ENCODE data around the gene PATZ1. TPM values are rescaled to one million over a fixed set of nuclear protein-coding genes. Genes with fewer than 3 reads are reported as not detected.

PATZ1 gene
- total RNA-seq, 1 donor from 2014 or later: 19.8 TPM

GRCh38 chr22:31284281-31285155 is 61.6 kb downstream of the PATZ1 start:
- Histone ChIP-seq H3K9me3 (ENCODE audit: control insufficient read depth in 3 of 3, low read length in 3 of 3) (no peaks in the 10 kb centered on the region), H3K9ac (ENCODE audit: low read depth in 1 of 3, low read length in 3 of 3) (peak overlapping the region in 1 of 3 donors; percentile 25), H3K27me3 (ENCODE audit: control insufficient read depth in 3 of 3, insufficient read depth in 3 of 3, low read length in 3 of 3) (no peaks in the 10 kb centered on the region), H3K27ac (ENCODE audit: low read depth, low read length) (peak overlapping the region; percentile 25), H3K4me3 (ENCODE audit: low read length in 3 of 3) (no peak overlapping the region), H3K36me3 (ENCODE audit: control insufficient read depth in 3 of 3, insufficient read depth in 3 of 3, low read length in 3 of 3) (peaks cover 60 to 85% (median 84%) of the 10 kb centered on the region in 3 donors), H3K4me1 (ENCODE audit: control insufficient read depth in 3 of 3, insufficient read depth in 3 of 3, low read length in 3 of 3) (peaks cover 5 to 12% (median 8%) of the 10 kb centered on the region in 3 donors)

DNA sequence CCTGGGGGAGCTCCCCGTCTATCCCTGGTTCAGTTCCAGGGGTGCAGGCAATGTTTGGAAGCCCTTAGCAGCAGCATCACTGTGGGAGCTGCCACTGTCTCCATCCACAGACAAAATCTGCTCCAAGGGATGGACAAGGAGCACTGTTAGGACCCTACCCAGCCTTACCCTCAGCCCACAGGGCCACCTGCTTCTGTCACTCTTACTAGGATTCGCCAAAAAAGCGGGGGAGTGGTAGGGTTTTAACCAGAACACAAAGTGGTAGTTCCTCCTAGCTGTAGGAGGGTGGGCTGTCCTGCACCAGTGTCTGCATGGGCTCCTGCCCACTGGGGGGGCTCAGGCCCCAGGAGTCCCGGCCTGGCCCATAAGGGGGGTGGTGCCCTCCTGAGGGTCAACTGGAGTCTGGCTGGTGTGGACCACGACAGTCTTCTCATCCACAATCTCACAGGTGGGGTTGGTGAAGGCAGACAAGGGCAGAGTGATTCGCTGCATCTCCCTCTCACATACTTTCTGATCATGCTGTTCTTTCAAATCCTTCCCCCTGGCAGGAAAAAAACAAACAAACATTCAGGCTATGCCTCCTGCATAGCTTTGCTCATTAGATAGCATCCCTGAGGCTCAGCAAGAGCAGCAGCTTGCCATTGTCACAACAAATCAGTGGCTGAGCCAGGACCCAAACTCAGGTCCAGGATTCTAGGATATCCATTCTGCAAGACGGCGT is 63.2 kb downstream of the PATZ1 start:
- H3K36me3 ChIP-seq (ENCODE audit: control insufficient read depth in 3 of 3, insufficient read depth in 3 of 3, low read length in 3 of 3): peaks cover 50 to 84% (median 81%) of the 10 kb centered on the region in 3 donors

DNA sequence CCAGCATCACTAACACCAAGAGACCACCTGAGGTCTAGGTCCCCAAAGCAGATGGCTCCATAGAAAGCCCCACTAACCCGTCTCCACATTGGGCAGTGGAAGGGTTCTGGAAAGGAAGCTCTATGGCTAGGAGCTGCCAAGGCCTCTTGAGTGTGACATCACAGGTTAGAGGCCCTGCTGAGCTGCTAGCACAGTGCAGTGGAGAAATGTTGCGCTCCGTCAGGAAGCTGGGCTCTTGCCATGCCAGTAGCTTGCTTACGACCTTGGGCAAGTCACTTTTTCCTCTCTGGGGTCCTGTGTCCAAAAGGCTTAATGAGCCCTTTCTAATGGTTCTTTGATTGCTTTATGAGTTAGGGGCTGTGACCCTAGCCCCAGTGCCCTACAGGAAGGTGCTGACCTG is 64.4 kb downstream of the PATZ1 start:
- Histone ChIP-seq H3K27ac (ENCODE audit: low read depth, low read length) (no peak overlapping the region), H3K36me3 (ENCODE audit: control insufficient read depth in 3 of 3, insufficient read depth in 3 of 3, low read length in 3 of 3) (peaks cover 46 to 82% (median 76%) of the 10 kb centered on the region in 3 donors), H3K27me3 (ENCODE audit: control insufficient read depth in 3 of 3, insufficient read depth in 3 of 3, low read length in 3 of 3) (no peaks in the 10 kb centered on the region), H3K9me3 (ENCODE audit: control insufficient read depth in 3 of 3, low read length in 3 of 3) (no peaks in the 10 kb centered on the region), H3K4me3 (ENCODE audit: low read length in 3 of 3) (no peak overlapping the region), H3K4me1 (ENCODE audit: control insufficient read depth in 3 of 3, insufficient read depth in 3 of 3, low read length in 3 of 3) (no peaks in the 10 kb centered on the region), H3K9ac (ENCODE audit: low read depth in 1 of 3, low read length in 3 of 3) (no peak overlapping the region)

More for the DNA sequence above, 63.2 kb downstream of the PATZ1 start:
- Histone ChIP-seq H3K27ac (ENCODE audit: low read depth, low read length) (no peak overlapping the region), H3K4me3 (ENCODE audit: low read length in 3 of 3) (no peak overlapping the region), H3K9ac (ENCODE audit: low read depth in 1 of 3, low read length in 3 of 3) (no peak overlapping the region), H3K27me3 (ENCODE audit: control insufficient read depth in 3 of 3, insufficient read depth in 3 of 3, low read length in 3 of 3) (no peaks in the 10 kb centered on the region), H3K4me1 (ENCODE audit: control insufficient read depth in 3 of 3, insufficient read depth in 3 of 3, low read length in 3 of 3) (no peaks in the 10 kb centered on the region), H3K9me3 (ENCODE audit: control insufficient read depth in 3 of 3, low read length in 3 of 3) (no peaks in the 10 kb centered on the region)

DNA sequence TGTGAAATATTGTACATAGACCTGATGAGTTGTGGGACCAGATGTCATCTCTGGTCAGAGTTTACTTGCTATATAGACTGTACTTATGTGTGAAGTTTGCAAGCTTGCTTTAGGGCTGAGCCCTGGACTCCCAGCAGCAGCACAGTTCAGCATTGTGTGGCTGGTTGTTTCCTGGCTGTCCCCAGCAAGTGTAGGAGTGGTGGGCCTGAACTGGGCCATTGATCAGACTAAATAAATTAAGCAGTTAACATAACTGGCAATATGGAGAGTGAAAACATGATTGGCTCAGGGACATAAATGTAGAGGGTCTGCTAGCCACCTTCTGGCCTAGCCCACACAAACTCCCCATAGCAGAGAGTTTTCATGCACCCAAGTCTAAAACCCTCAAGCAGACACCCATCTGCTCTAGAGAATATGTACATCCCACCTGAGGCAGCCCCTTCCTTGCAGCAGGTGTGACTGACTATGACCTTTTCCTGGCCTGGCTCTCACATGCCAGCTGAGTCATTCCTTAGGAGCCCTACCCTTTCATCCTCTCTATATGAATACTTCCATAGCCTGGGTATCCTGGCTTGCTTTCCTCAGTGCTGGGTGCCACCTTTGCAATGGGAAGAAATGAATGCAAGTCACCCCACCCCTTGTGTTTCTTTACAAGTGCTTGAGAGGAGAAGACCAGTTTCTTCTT is 66.2 kb downstream of the PATZ1 start:
- H3K27ac ChIP-seq (ENCODE audit: low read depth, low read length): no peak overlapping the region
- H3K36me3 ChIP-seq (ENCODE audit: control insufficient read depth in 3 of 3, insufficient read depth in 3 of 3, low read length in 3 of 3): peaks cover 41 to 71% (median 69%) of the 10 kb centered on the region in 3 donors
- H3K27me3 ChIP-seq (ENCODE audit: control insufficient read depth in 3 of 3, insufficient read depth in 3 of 3, low read length in 3 of 3): no peaks in the 10 kb centered on the region
- no peak overlapping the region for H3K4me3 ChIP-seq (ENCODE audit: low read length in 3 of 3)
- H3K9me3 ChIP-seq (ENCODE audit: control insufficient read depth in 3 of 3, low read length in 3 of 3): no peaks in the 10 kb centered on the region
- no peaks in the 10 kb centered on the region for H3K4me1 ChIP-seq (ENCODE audit: control insufficient read depth in 3 of 3, insufficient read depth in 3 of 3, low read length in 3 of 3)
- H3K9ac ChIP-seq (ENCODE audit: low read depth in 1 of 3, low read length in 3 of 3): peak overlapping the region in 1 of 3 donors; percentile 54

DNA sequence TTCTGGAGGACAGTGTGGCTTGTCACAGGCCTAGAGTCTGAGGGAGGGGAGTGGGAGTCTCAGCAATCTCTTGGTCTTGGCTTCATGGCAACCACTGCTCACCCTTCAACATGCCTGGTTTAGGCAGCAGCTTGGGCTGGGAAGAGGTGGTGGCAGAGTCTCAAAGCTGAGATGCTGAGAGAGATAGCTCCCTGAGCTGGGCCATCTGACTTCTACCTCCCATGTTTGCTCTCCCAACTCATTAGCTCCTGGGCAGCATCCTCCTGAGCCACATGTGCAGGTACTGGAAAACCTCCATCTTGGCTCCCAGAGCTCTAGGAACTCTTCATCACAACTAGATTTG is 66.8 kb downstream of the PATZ1 start:
- H3K36me3 ChIP-seq (ENCODE audit: control insufficient read depth in 3 of 3, insufficient read depth in 3 of 3, low read length in 3 of 3): peaks cover 39 to 70% (median 67%) of the 10 kb centered on the region in 3 donors

GRCh38 chr22:31278626-31279326 is 67.4 kb downstream of the PATZ1 start:
- Histone ChIP-seq H3K9ac (ENCODE audit: low read depth in 1 of 3, low read length in 3 of 3) (no peak overlapping the region), H3K27ac (ENCODE audit: low read depth, low read length) (no peak overlapping the region), H3K9me3 (ENCODE audit: control insufficient read depth in 3 of 3, low read length in 3 of 3) (no peaks in the 10 kb centered on the region), H3K4me1 (ENCODE audit: control insufficient read depth in 3 of 3, insufficient read depth in 3 of 3, low read length in 3 of 3) (no peaks in the 10 kb centered on the region), H3K4me3 (ENCODE audit: low read length in 3 of 3) (no peak overlapping the region), H3K36me3 (ENCODE audit: control insufficient read depth in 3 of 3, insufficient read depth in 3 of 3, low read length in 3 of 3) (peaks cover 38 to 69% (median 63%) of the 10 kb centered on the region in 3 donors), H3K27me3 (ENCODE audit: control insufficient read depth in 3 of 3, insufficient read depth in 3 of 3, low read length in 3 of 3) (no peaks in the 10 kb centered on the region)

More for the DNA sequence above, 66.8 kb downstream of the PATZ1 start:
- H3K4me1 ChIP-seq (ENCODE audit: control insufficient read depth in 3 of 3, insufficient read depth in 3 of 3, low read length in 3 of 3): no peaks in the 10 kb centered on the region
- H3K4me3 ChIP-seq (ENCODE audit: low read length in 3 of 3): no peak overlapping the region
- H3K9me3 ChIP-seq (ENCODE audit: control insufficient read depth in 3 of 3, low read length in 3 of 3): no peaks in the 10 kb centered on the region
- no peak overlapping the region for H3K27ac ChIP-seq (ENCODE audit: low read depth, low read length)
- no peak overlapping the region for H3K9ac ChIP-seq (ENCODE audit: low read depth in 1 of 3, low read length in 3 of 3)
- H3K27me3 ChIP-seq (ENCODE audit: control insufficient read depth in 3 of 3, insufficient read depth in 3 of 3, low read length in 3 of 3): no peaks in the 10 kb centered on the region

GRCh38 chr22:31278151-31278621 is 68.0 kb downstream of the PATZ1 start:
- Histone ChIP-seq H3K27ac (ENCODE audit: low read depth, low read length) (no peak overlapping the region), H3K9me3 (ENCODE audit: control insufficient read depth in 3 of 3, low read length in 3 of 3) (no peaks in the 10 kb centered on the region), H3K4me3 (ENCODE audit: low read length in 3 of 3) (no peak overlapping the region), H3K27me3 (ENCODE audit: control insufficient read depth in 3 of 3, insufficient read depth in 3 of 3, low read length in 3 of 3) (no peaks in the 10 kb centered on the region), H3K36me3 (ENCODE audit: control insufficient read depth in 3 of 3, insufficient read depth in 3 of 3, low read length in 3 of 3) (peaks cover 39 to 70% (median 63%) of the 10 kb centered on the region in 3 donors), H3K4me1 (ENCODE audit: control insufficient read depth in 3 of 3, insufficient read depth in 3 of 3, low read length in 3 of 3) (no peaks in the 10 kb centered on the region), H3K9ac (ENCODE audit: low read depth in 1 of 3, low read length in 3 of 3) (no peak overlapping the region)

DNA sequence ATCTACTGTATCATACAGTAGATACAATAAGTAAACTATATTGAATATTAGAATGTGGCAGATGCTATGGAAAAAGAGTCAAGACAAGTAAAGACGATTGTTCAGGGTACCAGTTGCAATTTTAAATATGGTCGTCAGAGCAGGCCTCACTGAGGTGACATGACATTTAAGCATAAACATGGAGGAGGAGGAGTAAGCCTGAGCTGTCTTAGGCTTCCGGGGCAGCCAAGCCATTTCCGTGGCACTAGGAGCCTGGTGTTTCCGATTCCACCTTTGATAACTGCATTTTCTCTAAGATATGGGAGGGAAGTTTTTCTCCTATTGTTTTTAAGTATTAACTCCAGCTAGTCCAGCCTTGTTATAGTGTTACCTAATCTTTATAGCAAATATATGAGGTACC is 68.4 kb downstream of the PATZ1 start:
- H3K27me3 ChIP-seq (ENCODE audit: control insufficient read depth in 3 of 3, insufficient read depth in 3 of 3, low read length in 3 of 3): no peaks in the 10 kb centered on the region
- H3K36me3 ChIP-seq (ENCODE audit: control insufficient read depth in 3 of 3, insufficient read depth in 3 of 3, low read length in 3 of 3): peaks cover 39 to 69% (median 60%) of the 10 kb centered on the region in 3 donors
- H3K9ac ChIP-seq (ENCODE audit: low read depth in 1 of 3, low read length in 3 of 3): no peak overlapping the region
- H3K4me1 ChIP-seq (ENCODE audit: control insufficient read depth in 3 of 3, insufficient read depth in 3 of 3, low read length in 3 of 3): peaks cover 0 to under 1% (median 0%) of the 10 kb centered on the region in 3 donors
- no peak overlapping the region for H3K27ac ChIP-seq (ENCODE audit: low read depth, low read length)
- H3K4me3 ChIP-seq (ENCODE audit: low read length in 3 of 3): no peak overlapping the region
- H3K9me3 ChIP-seq (ENCODE audit: control insufficient read depth in 3 of 3, low read length in 3 of 3): no peaks in the 10 kb centered on the region

- Histone ChIP-seq H3K9me3 (ENCODE audit: control insufficient read depth in 3 of 3, low read length in 3 of 3) (no peaks in the 10 kb centered on the region), H3K36me3 (ENCODE audit: control insufficient read depth in 3 of 3, insufficient read depth in 3 of 3, low read length in 3 of 3) (peaks cover 35 to 66% (median 54%) of the 10 kb centered on the region in 3 donors), H3K27ac (ENCODE audit: low read depth, low read length) (no peak overlapping the region), H3K4me3 (ENCODE audit: low read length in 3 of 3) (no peak overlapping the region), H3K4me1 (ENCODE audit: control insufficient read depth in 3 of 3, insufficient read depth in 3 of 3, low read length in 3 of 3) (peaks cover 0 to 2% (median 0%) of the 10 kb centered on the region in 3 donors), H3K9ac (ENCODE audit: low read depth in 1 of 3, low read length in 3 of 3) (no peak overlapping the region), H3K27me3 (ENCODE audit: control insufficient read depth in 3 of 3, insufficient read depth in 3 of 3, low read length in 3 of 3) (no peaks in the 10 kb centered on the region)
Observed at GRCh38 chr22:31276426-31277167, 69.5 kb downstream of the PATZ1 start.

All from skeletal muscle tissue (tissue), 4 donors.